Measurements from ENCODE around the gene DNAAF3.

The DNAAF3 gene

DNA sequence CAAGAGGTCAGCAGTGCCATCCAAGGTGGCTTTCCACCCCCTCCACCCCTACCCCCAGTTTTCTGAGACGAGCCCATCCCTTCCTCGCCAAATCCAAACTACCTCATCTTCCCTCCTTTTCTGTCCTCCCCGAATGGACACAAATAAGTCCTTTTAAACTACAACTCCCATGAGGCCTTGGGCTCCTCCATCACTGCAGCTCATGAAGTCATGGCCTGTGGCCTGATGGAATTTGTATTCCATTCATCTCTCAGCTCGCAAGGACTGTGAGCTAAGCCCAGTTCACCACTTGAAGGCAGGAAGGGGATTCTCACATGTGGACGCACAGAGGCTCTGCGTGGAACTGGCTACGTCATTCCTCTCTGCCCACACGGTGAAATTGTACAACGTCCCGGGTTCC lies 30.4 kb upstream of the DNAAF3 start:
- FAIRE-seq: no peak
- DNase-seq (ENCODE audit: insufficient read length): no peak
- TF ChIP-seq TAF1 (IDR thresholded peaks at IDR 0.05; ENCODE audit: borderline replicate concordance, low read depth, low read length): no peak
- TF ChIP-seq POLR2A (IDR thresholded peaks at IDR 0.05; ENCODE audit: low read depth, low read length): no peak
- no peak for TF ChIP-seq POLR2AphosphoS5 (IDR thresholded peaks at IDR 0.05; ENCODE audit: low read depth, low read length)

DNA sequence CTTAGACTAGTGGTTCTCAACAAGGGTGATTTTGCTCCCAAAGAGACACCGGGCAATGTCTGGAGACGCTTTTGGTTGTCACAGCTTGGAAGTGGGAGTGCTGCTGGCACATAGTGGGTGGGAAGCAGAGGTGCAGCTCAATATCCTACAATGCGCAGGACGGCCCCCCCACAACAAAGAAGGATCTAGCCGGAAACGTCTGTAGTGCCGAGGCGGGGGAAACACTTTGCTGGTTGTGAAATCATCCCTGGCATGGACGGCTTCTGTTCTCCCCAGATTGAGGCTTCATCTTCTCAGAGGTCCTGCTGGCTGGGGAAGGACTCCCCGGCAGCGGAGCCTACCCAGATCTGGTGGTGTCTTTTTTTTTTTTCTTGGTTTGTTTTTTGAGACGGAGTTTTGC lies 27.1 kb upstream of the DNAAF3 start:
- no peak for TF ChIP-seq POLR2AphosphoS5 (IDR thresholded peaks at IDR 0.05; ENCODE audit: low read depth, low read length)
- no peak for TF ChIP-seq TAF1 (IDR thresholded peaks at IDR 0.05; ENCODE audit: borderline replicate concordance, low read depth, low read length)
- TF ChIP-seq POLR2A (IDR thresholded peaks at IDR 0.05; ENCODE audit: low read depth, low read length): no peak
- DNase-seq (ENCODE audit: insufficient read length) (no peak), FAIRE-seq (no peak)

DNA sequence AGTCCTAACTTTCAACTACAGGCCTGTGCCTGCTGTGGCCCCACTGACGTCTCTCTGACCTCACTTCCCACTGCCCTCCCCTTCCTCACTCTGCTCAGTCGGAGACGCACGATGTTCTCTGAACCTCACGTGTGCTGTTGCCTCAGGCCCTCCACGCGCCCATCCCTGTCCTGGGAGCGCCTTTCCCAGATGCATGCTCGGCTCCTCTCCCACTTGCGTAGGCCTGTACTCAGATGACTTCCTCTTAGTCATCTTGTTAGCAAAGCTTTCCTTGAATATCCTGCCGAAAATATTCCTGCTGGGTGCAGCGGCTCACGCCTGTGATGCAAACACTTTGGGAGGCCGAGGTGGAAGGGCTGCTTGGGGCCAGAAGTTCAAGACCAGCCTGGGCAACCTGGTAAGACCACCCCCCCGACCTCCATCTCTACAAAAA lies 23.0 kb upstream of the DNAAF3 start:
- TF ChIP-seq POLR2A (IDR thresholded peaks at IDR 0.05; ENCODE audit: low read depth, low read length): no peak
- TF ChIP-seq TAF1 (IDR thresholded peaks at IDR 0.05; ENCODE audit: borderline replicate concordance, low read depth, low read length): no peak
- no peak for TF ChIP-seq POLR2AphosphoS5 (IDR thresholded peaks at IDR 0.05; ENCODE audit: low read depth, low read length)
- no peak for DNase-seq (ENCODE audit: insufficient read length)
- FAIRE-seq: no peak

DNA sequence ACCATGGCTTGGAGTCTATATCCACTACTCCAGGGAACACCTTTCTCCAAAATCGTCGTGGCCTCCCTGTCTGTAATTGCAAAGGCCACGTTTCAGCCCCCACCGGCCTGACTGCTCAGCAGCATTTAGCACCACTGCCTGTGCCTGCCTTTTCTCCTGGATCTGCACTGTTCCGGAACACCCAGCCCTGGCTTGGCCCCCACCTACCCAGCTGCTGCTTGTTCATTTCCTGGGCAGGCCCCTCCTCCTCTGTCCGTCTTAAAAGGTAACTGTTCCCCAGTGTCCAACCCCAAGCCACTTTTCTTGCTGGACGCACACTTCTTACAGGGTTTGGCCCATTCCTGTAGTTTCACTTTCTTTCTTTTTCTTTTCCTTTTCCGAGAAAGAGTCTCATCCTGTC lies 22.2 kb upstream of the DNAAF3 start:
- TF ChIP-seq POLR2A (IDR thresholded peaks at IDR 0.05; ENCODE audit: low read depth, low read length) (no peak), POLR2AphosphoS5 (IDR thresholded peaks at IDR 0.05; ENCODE audit: low read depth, low read length) (no peak), TAF1 (IDR thresholded peaks at IDR 0.05; ENCODE audit: borderline replicate concordance, low read depth, low read length) (no peak)
- FAIRE-seq: no peak
- DNase-seq (ENCODE audit: insufficient read length): no peak

DNA sequence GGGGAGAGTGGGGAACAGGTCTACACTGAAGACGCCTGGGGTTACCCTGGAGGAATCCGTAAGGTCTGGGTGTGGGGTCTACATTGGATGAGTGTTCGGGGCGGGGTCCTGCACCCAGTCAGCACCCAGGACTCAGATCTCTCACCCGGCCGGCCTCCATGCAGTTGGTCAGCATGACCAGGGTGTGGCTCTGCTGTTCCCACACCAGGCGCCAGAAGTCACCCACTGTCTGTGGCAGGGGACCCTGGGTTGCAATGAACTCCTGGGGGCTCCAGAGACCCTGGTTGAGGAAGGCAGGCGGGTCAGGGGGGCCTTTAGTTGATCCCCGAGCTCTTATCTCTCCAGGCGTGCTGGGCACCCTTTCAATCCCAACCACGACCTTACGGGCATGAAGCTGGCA lies 19.7 kb upstream of the DNAAF3 start:
- no peak for DNase-seq (ENCODE audit: insufficient read length)
- no peak for FAIRE-seq
- TF ChIP-seq POLR2AphosphoS5 (IDR thresholded peaks at IDR 0.05; ENCODE audit: low read depth, low read length) (no peak), POLR2A (IDR thresholded peaks at IDR 0.05; ENCODE audit: low read depth, low read length) (no peak)

DNA sequence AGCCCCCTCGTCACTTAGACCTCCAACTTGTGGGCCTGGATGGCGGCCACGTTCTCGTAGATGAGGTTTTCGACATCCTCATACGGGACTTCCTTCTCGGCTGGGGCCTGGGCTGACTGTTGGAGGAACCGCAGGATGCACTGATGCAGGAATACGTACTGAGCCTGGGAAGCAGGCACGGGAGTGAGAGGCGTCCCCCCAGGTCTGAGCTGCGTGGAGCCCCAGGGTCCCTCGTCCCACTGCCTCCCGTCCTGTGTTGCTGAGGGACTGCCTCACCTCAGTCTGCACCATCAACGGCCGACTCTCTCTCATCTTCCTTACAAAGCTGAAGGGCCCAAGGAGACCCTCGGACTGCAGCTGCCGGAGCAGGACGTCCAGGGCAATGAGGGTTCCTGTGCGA lies 15.3 kb upstream of the DNAAF3 start:
- TF ChIP-seq POLR2AphosphoS5 (IDR thresholded peaks at IDR 0.05; ENCODE audit: low read depth, low read length) (no peak), TAF1 (IDR thresholded peaks at IDR 0.05; ENCODE audit: borderline replicate concordance, low read depth, low read length) (no peak), POLR2A (IDR thresholded peaks at IDR 0.05; ENCODE audit: low read depth, low read length) (no peak)
- FAIRE-seq: no peak
- DNase-seq (ENCODE audit: insufficient read length): no peak

DNA sequence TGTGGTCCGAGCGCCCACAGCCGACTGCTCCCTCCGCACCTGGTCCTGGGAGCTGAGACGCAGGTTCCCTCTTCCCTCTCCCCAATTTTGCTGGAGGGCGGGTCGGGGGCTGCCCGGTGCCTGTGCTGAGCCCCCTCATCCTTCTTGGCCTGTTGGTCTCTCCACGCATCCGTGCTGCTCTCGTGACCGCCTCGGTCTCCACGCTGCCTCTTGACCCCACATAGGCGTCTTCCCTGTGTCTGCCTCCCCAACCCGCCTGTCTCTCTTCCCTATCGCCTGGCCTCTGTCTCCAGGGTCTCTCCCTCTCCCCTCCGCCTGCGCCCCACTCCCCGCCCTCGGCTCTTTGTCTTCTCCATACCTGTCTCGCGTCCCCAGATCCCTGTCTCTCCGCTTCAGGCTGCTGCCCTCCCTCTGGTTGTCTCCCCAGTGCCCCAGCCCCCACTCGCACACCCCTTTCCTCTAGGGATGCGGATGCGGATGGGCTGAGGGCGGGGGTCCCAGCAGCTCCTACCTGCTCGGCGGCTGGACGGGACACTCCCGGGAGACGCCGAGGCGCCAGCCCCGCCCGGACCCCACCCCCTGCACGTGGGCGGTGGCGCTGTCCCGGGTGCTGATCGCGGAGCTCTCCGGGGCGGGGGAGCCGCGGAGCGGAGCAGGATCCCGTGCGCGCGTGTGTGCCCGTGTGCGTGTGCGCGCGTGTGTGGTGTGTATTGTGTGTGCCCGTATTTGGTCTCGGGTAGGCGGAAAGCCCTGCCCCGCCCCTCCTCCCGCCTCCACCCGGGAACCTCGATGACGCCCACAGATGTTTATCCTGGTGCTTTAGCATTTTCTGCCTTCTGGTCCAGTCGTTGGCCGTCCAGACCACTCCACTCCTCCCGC lies 13.4 kb upstream of the DNAAF3 start, which contains the start of gene SYT5:
TSS of gene SYT5 (minus strand) at position 684 of the 879 bp plus-strand sequence. CDS start 1,248 bp downstream, outside the sequence.
- FAIRE-seq (no peak), DNase-seq (ENCODE audit: insufficient read length) (peak; percentile 66)
- TF ChIP-seq TAF1 (IDR thresholded peaks at IDR 0.05; ENCODE audit: borderline replicate concordance, low read depth, low read length) (no peak), POLR2A (IDR thresholded peaks at IDR 0.05; ENCODE audit: low read depth, low read length) (no peak), POLR2AphosphoS5 (IDR thresholded peaks at IDR 0.05; ENCODE audit: low read depth, low read length) (no peak)

DNA sequence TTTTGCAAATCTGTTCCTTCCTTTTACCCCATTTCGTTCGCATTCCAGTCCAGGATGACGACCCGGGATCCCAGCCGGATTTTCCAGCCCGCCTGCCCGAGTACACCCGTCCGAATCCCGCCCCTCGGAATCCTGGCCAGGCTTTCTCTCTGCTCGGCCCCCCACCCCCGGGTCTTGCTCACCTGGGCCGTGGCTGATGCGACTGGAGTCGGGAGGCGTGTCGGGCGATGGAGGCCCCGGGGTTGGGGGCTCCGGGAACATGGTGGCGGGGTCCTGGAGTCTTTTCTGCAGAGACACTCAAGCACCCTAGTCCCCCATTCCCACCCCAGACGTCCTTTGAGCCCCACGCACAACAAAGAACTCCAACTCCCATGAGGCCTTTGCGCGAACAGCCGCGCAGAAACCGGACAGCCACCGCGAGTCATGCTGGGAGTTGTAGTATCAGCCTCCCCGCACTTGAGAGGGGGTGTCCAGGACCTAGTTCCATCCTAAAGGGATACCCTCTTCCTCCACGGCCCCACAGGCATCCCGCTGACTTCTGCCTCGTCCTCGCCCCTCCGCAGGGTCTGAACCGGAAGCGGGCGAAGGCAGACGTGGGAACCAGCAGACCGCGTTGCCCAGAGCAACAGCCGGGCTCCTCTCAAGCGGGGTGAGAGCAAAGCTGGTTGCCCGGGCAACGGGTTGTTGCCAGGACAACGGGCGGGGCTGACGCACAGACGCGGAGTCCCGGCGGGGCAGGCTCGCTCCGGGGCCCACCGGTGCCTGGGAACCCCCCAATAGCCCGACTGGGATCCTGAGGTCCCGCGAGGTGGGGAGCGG lies 12.6 kb upstream of the DNAAF3 start:
- TF ChIP-seq POLR2A (IDR thresholded peaks at IDR 0.05; ENCODE audit: low read depth, low read length) (no peak), POLR2AphosphoS5 (IDR thresholded peaks at IDR 0.05; ENCODE audit: low read depth, low read length) (no peak), TAF1 (IDR thresholded peaks at IDR 0.05; ENCODE audit: borderline replicate concordance, low read depth, low read length) (no peak)
- DNase-seq (ENCODE audit: insufficient read length) (peak; percentile 94), FAIRE-seq (peak; percentile 89)

DNA sequence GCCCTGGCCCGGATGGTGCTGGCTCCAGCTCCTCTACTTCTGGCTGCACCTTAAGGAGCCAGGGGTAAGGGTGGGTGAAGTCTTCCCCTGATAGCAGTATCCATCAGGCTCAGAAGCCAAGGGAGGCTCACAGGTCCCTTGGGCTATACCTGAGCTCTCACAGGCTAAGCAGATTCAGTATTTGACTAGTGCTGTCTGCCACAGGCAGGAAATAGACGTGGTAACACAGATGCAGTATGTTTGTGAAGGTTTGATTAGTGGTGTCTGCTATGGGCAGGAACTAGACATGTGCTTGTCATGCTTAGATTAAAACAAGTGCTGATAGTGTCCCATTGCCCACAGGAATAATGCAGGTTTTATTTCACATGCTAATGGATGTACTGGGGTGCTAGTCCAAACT lies 9.7 kb upstream of the DNAAF3 start:
- FAIRE-seq (no peak), DNase-seq (ENCODE audit: insufficient read length) (no peak)
- TF ChIP-seq POLR2AphosphoS5 (IDR thresholded peaks at IDR 0.05; ENCODE audit: low read depth, low read length) (no peak), POLR2A (IDR thresholded peaks at IDR 0.05; ENCODE audit: low read depth, low read length) (no peak), TAF1 (IDR thresholded peaks at IDR 0.05; ENCODE audit: borderline replicate concordance, low read depth, low read length) (no peak)

DNA sequence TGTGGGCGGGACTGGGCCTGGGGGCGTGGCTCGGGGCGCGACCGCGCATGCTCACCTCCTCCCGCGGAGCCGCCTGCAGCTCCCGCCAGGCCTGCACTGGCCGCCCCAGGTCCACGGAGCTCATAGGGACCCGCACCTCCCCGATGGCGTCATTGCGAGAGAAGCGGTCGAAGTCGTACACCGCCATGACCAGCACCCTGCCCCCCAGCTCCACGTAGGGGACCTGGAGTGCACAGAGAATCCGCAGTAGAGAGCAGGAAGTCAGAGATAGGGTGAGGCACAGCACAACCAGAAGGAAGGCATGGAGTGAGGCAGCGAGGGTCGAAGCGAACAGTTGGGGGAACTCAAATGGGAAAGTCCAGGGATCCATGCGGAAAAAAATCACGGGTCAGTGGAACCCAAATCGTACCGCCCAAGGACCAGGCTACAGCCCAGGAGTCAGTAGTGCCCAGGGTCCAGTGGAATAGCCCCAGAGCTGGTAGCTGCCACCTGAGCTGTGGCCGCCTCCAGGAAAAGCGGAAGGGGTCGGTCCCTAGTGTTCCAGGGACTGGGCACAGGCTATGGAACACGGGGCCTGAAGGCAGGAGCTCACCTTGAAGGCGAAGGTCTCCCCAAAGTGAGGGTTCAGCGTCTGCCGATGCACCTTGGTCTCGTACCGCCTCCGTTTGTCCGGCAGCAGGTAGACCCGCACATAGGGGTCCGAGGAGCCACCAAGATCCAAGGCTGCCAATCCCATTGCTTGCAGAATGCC lies 8.9 kb upstream of the DNAAF3 start:
- TF ChIP-seq POLR2A (IDR thresholded peaks at IDR 0.05; ENCODE audit: low read depth, low read length) (no peak), POLR2AphosphoS5 (IDR thresholded peaks at IDR 0.05; ENCODE audit: low read depth, low read length) (no peak), TAF1 (IDR thresholded peaks at IDR 0.05; ENCODE audit: borderline replicate concordance, low read depth, low read length) (no peak)
- DNase-seq (ENCODE audit: insufficient read length) (no peak), FAIRE-seq (no peak)
